ENCODE measurements around the gene ZNF219. TPM values are rescaled to one million over a fixed set of nuclear protein-coding genes. Genes with fewer than 3 reads are reported as not detected.

ZNF219 gene
- polyA plus RNA-seq, 3 donors = 0.49 to 7.2 (median 0.68) TPM

DNA sequence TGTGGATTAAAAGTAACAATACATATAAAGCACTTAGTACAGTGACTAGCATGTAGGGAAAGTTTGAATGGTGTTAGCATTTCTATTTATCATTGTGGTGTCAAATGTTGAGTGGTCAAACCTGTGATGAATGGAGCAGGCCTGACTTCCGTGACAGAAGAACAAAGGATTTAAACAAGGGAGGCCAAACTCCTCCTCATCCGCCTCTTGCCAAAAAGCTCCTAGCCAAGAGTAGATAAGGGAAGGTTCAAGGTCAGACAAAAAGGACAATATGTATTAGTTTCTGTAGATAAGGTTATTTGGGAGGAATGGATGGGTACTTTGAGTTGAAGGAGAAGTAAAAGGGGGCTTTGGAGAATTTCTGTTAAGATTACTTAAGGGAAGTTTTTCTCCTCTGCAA, 49.8 kb downstream of the ZNF219 start:
- H3K4me3 ChIP-seq (replicated peaks in 1 of 3; ENCODE audit: low read depth in 2 of 3, low read length in 3 of 3) = no peak overlapping the region
- H3K79me2 ChIP-seq (ENCODE audit: insufficient read depth, low read length) = no peaks in the 10 kb centered on the region
- intact Hi-C loops (cut with micrococcal nuclease) = no loop called here
- Mint-ChIP-seq H3K4me1 (peaks cover 7% of the 10 kb centered on the region), H3K27ac (no peak overlapping the region), H3K27me3 (ENCODE audit: low read depth in 3 of 3) (peaks cover 10 to 12% (median 10%) of the 10 kb centered on the region in 3 donors), H3K36me3 (no peaks in the 10 kb centered on the region), H3K9me3 (no peaks in the 10 kb centered on the region), H3K4me3 (no peak overlapping the region)
- TF ChIP-seq, protein P1, sequence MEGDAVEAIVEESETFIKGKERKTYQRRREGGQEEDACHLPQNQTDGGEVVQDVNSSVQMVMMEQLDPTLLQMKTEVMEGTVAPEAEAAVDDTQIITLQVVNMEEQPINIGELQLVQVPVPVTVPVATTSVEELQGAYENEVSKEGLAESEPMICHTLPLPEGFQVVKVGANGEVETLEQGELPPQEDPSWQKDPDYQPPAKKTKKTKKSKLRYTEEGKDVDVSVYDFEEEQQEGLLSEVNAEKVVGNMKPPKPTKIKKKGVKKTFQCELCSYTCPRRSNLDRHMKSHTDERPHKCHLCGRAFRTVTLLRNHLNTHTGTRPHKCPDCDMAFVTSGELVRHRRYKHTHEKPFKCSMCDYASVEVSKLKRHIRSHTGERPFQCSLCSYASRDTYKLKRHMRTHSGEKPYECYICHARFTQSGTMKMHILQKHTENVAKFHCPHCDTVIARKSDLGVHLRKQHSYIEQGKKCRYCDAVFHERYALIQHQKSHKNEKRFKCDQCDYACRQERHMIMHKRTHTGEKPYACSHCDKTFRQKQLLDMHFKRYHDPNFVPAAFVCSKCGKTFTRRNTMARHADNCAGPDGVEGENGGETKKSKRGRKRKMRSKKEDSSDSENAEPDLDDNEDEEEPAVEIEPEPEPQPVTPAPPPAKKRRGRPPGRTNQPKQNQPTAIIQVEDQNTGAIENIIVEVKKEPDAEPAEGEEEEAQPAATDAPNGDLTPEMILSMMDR (IDR thresholded peaks at IDR 0.05) = no peak
- WGBS (ENCODE audit: insufficient coverage) = no CpG with 5 or more reads among the region's 2 CpGs
- H3K4me2 ChIP-seq (replicated peaks; ENCODE audit: extremely low read depth, low read length, poor library complexity, severe bottlenecking) = no peak overlapping the region
- DNase-seq = no peak
- no peaks in the 10 kb centered on the region for H3K9me3 ChIP-seq (replicated peaks in 1 of 2; ENCODE audit: control insufficient read depth in 1 of 2, insufficient read depth in 1 of 2, low read length in 2 of 2)
- H3K9ac ChIP-seq (ENCODE audit: insufficient read depth, low read length, poor library complexity, severe bottlenecking) = no peak overlapping the region
- no peak overlapping the region for H2AFZ ChIP-seq (ENCODE audit: insufficient read depth, low read depth, low read length, poor library complexity, severe bottlenecking)
- H3K27me3 ChIP-seq (ENCODE audit: control insufficient read depth in 2 of 2, insufficient read depth in 2 of 2, low read length in 2 of 2) = peaks cover 2 to 46% of the 10 kb centered on the region in 2 donors
- H4K20me1 ChIP-seq (ENCODE audit: insufficient read depth, low read length) = no peaks in the 10 kb centered on the region
- peaks cover 0 to 9% of the 10 kb centered on the region in 2 donors for H3K4me1 ChIP-seq (ENCODE audit: control insufficient read depth in 1 of 2, insufficient read depth in 2 of 2, low read length in 2 of 2)
- H3K27ac ChIP-seq (ENCODE audit: low read depth in 1 of 2, low read length in 2 of 2) = no peak overlapping the region
- H3K36me3 ChIP-seq (replicated peaks in 1 of 2; ENCODE audit: control insufficient read depth in 1 of 2, insufficient read depth in 2 of 2, low read length in 2 of 2) = no peaks in the 10 kb centered on the region

DNA sequence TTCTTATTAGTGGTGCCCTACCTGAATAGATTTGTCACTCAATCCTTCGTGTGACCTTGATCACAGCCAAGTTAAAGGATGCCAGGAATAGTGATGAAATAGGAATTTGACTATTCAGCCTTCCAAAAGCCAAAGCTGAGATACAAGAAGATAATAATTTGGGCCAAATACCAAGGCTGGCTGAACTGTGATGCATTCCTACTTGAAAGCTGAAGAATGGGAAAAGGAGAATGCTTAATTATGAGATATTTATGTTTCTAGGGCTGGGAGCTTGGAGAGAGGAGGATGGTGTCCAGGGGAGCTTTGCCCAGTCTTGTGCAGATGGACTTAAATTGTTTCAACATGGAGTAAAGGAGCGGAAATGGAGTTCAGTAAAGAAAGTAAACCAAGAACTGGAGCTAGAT, 51.1 kb downstream of the ZNF219 start:
- DNase-seq = no peak
- TF ChIP-seq, protein P1 (IDR thresholded peaks at IDR 0.05) = no peak
- Mint-ChIP-seq H3K9me3 (no peaks in the 10 kb centered on the region), H3K4me1 (peaks cover 7% of the 10 kb centered on the region), H3K4me3 (no peak overlapping the region), H3K27ac (no peak overlapping the region), H3K36me3 (no peaks in the 10 kb centered on the region), H3K27me3 (ENCODE audit: low read depth in 3 of 3) (peaks cover 10 to 13% (median 12%) of the 10 kb centered on the region in 3 donors)
- H3K4me2 ChIP-seq (replicated peaks; ENCODE audit: extremely low read depth, low read length, poor library complexity, severe bottlenecking) = no peak overlapping the region
- H3K9ac ChIP-seq (ENCODE audit: insufficient read depth, low read length, poor library complexity, severe bottlenecking) = no peak overlapping the region
- H3K79me2 ChIP-seq (ENCODE audit: insufficient read depth, low read length) = no peaks in the 10 kb centered on the region
- peaks cover 0 to 9% of the 10 kb centered on the region in 2 donors for H3K4me1 ChIP-seq (ENCODE audit: control insufficient read depth in 1 of 2, insufficient read depth in 2 of 2, low read length in 2 of 2)
- H3K27ac ChIP-seq (ENCODE audit: low read depth in 1 of 2, low read length in 2 of 2) = no peak overlapping the region
- no peaks in the 10 kb centered on the region for H3K9me3 ChIP-seq (replicated peaks in 1 of 2; ENCODE audit: control insufficient read depth in 1 of 2, insufficient read depth in 1 of 2, low read length in 2 of 2)
- intact Hi-C loops (cut with micrococcal nuclease) = no loop called here
- H3K4me3 ChIP-seq (replicated peaks in 1 of 3; ENCODE audit: low read depth in 2 of 3, low read length in 3 of 3) = no peak overlapping the region
- H4K20me1 ChIP-seq (ENCODE audit: insufficient read depth, low read length) = no peaks in the 10 kb centered on the region
- 100% methylated on average over 1 of the region's 2 CpGs for WGBS (ENCODE audit: insufficient coverage)
- no peaks in the 10 kb centered on the region for H3K36me3 ChIP-seq (replicated peaks in 1 of 2; ENCODE audit: control insufficient read depth in 1 of 2, insufficient read depth in 2 of 2, low read length in 2 of 2)
- H3K27me3 ChIP-seq (ENCODE audit: control insufficient read depth in 2 of 2, insufficient read depth in 2 of 2, low read length in 2 of 2) = peaks cover 2 to 54% of the 10 kb centered on the region in 2 donors
- no peak overlapping the region for H2AFZ ChIP-seq (ENCODE audit: insufficient read depth, low read depth, low read length, poor library complexity, severe bottlenecking)
